Astrocyte of the cerebellum (primary cell): Measurements from ENCODE around the gene ADAM20.
"Not testable (repeated sequence)": the region's sequence is repeated elsewhere in the genome, so short reads cannot be mapped to it uniquely, and the experiment has no call there.

ENCODE experiments used
- DNase-seq: peaks from one replicate; pipeline ENCODE4 v3.0.0-alpha.2; 2011; ENCODE audit warnings: low read depth
- H3K4me3 ChIP-seq: 2 replicates; pipeline ENCODE4 v1.5.1; 2011; ENCODE audit warnings: mild to moderate bottlenecking, low read depth, low read length, moderate library complexity
- CTCF ChIP-seq: IDR thresholded peaks from 2 replicates; pipeline ENCODE4 v1.5.1; 2012; ENCODE audit warnings: low read length, low read depth, moderate library complexity, mild to moderate bottlenecking; ENCODE audit errors: missing control alignments
- in situ Hi-C: cut with HindIII; loops from 2 replicates; pipeline ENCODE4 v1.10.0; 2017; ENCODE audit warnings: low sequenced_read_pairs

Gene ADAM20

DNA sequence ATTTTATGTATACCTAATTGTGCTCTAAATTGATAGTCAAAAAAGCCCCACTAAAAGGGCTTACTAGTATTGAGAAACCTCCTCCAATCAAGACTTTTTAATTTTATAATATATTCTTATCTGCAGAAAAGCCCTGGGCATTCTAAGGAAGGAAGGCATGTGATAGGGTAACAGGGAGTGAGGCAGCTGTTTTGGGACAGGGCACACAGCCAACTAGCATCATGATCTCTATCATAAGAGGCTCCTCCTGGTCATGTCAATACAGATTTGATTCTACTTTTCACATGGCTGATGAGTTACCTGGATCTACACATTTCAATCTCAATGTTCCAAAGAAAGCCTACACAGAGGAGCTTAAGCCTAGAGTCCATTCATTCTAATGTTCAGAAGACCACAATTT lies 9.1 kb downstream of the ADAM20 start:
- no peak overlapping the region for H3K4me3 ChIP-seq
- no peak for DNase-seq
- in situ Hi-C loops = no loop called here
- TF ChIP-seq CTCF = no peak

DNA sequence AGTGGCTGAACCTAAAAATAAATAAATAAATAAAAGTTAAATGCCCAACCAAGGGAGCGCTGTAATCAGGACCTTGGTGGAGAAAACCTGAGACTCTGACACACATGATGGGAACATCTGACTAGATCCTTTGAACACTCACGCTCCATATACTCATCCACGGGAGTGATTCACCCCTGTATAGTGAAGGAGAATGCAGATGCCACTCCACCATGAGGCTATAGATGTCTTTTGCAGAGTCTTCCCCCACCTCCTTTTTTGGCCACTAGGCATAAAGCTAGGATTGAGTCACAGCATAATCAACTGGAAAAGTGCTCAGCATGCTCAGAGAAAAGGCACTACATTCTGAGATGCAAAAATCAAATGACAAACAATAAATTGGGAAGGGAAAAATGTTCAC lies 19.0 kb downstream of the ADAM20 start:
- TF ChIP-seq CTCF = no peak
- H3K4me3 ChIP-seq = no peak overlapping the region
- DNase-seq = no peak
- in situ Hi-C loops = no loop called here

GRCh38 chr14:70514168-70515069 lies 20.4 kb downstream of the ADAM20 start:
- no peak overlapping the region for H3K4me3 ChIP-seq
- DNase-seq = no peak
- in situ Hi-C loops = no loop called here
- no peak for TF ChIP-seq CTCF

DNA sequence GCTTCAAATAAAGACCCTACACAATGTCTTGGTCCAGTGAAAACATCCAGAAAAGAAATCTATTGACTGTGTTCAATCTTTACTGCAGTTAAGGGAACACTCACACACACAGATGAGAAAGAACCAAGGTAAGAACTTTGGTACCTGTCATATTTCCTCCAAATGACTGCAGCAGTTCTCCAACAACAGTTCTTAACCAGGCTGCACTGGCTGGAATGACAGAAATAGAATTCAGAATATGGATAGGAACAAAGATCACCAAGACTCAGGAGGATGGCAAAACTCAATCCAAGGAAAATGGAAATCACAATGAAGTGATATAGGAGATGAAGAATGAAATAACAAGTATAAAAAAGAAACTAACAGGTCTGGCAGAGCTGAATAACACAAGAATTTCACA lies 36.6 kb downstream of the ADAM20 start:
- no peak for TF ChIP-seq CTCF
- no peak for DNase-seq
- in situ Hi-C loops = no loop called here
- H3K4me3 ChIP-seq = no peak overlapping the region

DNA sequence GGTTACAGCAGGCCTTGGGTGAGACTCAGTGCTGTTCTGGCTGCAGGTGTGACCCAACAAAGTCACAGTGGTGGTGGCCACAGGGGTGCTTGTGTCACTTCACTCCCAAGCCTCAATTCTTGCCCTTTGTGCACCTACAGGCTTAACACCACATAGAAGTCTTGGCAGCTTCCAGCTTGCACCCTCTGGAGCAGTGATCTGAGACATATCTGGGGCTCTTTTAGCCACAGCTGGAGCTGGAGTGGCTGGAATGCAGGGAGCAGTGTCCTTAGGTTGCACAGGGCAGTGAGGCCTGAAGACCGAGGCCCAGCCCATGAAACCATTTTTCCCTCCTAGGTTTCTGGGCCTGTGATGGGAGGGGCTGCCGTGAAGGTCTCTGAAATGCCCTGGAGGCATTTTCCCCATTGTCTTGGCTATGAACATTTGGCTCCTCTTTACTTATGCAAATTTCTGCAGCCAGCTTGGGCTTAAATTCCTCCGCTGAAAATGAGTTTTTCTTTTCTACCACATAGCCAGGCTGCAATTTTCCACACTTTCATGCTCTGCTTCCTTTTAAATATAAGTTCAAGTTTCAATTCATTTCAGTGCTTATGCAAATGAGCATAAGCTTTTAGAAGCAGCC lies 45.1 kb downstream of the ADAM20 start:
- in situ Hi-C loops = no loop called here
- DNase-seq = no peak
- TF ChIP-seq CTCF = no peak
- no peak overlapping the region for H3K4me3 ChIP-seq

DNA sequence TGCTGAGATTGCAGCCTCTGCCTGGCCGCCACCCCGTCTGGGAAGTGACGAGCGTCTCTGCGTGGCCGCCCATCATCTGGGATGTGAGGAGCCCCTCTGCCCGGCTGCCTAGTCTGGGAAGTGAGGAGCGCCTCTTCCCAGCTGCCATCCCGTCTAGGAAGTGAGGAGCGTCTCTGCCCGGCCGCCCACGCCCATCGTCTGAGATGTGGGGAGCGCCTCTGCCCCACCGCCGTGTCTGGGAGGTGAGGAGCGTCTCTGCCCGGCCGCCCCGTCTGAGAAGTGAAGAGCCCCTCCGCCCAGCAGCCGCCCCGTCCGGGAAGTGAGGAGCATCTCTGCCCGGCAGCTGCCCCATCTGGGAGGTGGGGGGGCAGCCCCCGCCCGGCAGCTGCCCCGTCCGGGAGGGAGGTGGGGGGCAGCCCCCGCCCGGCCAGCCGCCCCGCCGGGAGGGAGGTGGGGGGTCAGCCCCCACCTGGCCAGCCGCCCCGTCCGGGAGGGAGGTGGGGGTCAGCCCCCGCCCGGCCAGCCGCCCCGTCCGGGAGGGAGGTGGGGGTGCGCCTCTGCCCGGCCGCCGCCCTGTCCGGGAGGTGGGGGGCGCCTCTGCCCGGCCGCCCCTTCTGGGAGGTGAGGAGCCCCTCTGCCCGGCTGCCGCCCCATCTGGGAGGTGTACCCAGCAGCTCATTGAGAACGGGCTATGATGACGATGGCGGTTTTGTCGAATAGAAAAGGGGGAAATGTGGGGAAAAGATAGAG lies 57.3 kb downstream of the ADAM20 start:
- in situ Hi-C loops, DNase-seq: not testable (repeated sequence)

GRCh38 chr14:70475459-70475858 lies 59.3 kb downstream of the ADAM20 start:
- H3K4me3 ChIP-seq, in situ Hi-C loops: not testable (repeated sequence)

More for the DNA sequence above, 57.3 kb downstream of the ADAM20 start:
- H3K4me3 ChIP-seq = not testable (repeated sequence)

More at GRCh38 chr14:70475459-70475858, 59.3 kb downstream of the ADAM20 start:
- DNase-seq = not testable (repeated sequence)
